ENCODE measurements around the gene KIF3A. TPM values are rescaled to one million over a fixed set of nuclear protein-coding genes. Genes with fewer than 3 reads are reported as not detected.

The KIF3A gene
- total RNA-seq, 2 experiments from 2014 or later: 16.8 to 19.3 TPM

DNA sequence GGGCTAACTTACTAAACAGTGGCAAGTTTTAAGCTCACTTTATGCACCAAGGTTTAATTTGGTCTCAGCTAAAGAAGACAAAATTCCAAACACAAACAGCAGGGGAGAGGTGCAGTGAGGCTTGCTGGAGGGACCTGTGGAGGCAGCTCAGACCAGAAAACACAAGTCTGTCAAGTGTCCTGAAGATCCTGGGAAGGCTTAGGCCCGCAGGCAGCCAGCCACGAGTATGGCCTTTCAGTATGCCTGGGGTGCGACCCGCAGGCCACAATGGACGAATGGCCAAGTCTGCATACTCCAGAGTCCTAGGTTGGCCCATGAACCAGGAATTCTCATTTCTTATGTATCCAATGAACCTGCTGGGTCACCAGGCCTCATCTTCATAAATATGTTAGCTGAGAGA is 19.2 kb upstream of the KIF3A start:
- H3K27ac Mint-ChIP-seq: no peak overlapping the region
- H3K36me3 Mint-ChIP-seq: peaks cover 22% of the 10 kb centered on the region
- no peak for ATAC-seq (ENCODE audit: low read depth)
- peaks cover 21% of the 10 kb centered on the region for H3K4me1 Mint-ChIP-seq
- DNase-seq: no peak
- no peak overlapping the region for H3K4me3 Mint-ChIP-seq
- POLR2A ChIA-PET: interaction anchor here (1.1 to 1.4 kb wide), 2 partner anchors 20 to 229 kb away, joined by 3 to 4 read pairs; partner anchors contain the start of gene SEPTIN8
- H3K9me3 Mint-ChIP-seq: no peaks in the 10 kb centered on the region
- no peaks in the 10 kb centered on the region for H3K27me3 Mint-ChIP-seq

DNA sequence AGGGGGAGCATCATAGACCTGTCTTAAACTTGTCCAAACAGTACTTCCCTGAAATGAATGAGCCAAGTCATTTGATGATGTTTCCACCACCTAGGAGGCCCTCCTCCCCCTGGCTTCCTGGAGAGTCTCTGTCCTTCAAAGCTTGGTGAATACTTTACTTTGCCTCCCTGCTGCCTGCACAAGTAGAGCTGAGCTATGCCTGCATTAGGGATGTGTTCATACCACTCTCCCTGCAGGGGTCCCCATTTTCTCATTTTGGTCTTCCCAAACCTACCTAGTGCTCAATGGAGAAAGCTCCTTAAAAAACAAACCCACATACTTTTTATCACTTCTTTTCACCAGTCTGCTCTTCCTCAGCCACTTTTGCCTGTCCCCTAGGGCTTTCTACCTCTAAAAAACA is 17.6 kb upstream of the KIF3A start:
- ATAC-seq (ENCODE audit: low read depth): peak; percentile 35

DNA sequence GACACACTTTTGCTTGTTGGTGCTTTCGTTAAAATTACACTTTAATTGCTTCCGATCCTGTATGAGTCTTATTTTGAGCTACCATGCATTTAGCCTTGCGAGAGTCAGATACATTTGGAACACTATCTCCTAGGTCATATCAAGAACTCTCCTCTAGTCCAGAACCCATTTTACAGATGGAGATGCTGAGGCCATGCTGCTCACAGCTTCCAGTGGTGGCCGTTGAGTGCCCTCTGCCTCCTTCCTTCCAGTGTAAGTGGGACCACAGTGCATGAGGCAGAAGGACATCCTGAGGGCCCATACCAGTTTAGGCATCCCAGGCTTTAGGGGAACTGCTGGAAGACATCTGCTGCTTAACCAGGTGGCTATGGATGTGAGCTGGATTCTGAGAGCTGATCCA is 16.8 kb upstream of the KIF3A start:
- peaks cover 41% of the 10 kb centered on the region for H3K4me1 Mint-ChIP-seq
- POLR2A ChIA-PET: interaction anchor here (0.6 to 1.3 kb wide), 3 partner anchors 66 to 1302 kb away, joined by 3 to 9 read pairs (median 7); no protein-coding TSS in a partner anchor

More for the DNA sequence above, 17.6 kb upstream of the KIF3A start:
- Mint-ChIP-seq H3K4me1 (peaks cover 35% of the 10 kb centered on the region), H3K36me3 (peaks cover 27% of the 10 kb centered on the region), H3K27me3 (no peaks in the 10 kb centered on the region), H3K4me3 (no peak overlapping the region), H3K9me3 (no peaks in the 10 kb centered on the region), H3K27ac (no peak overlapping the region)
- no peak for DNase-seq
- POLR2A ChIA-PET: no interaction called here

GRCh38 chr5:132753135-132753987 is 16.0 kb upstream of the KIF3A start:
- ATAC-seq (ENCODE audit: low read depth) (peak; percentile 62), DNase-seq (no peak)
- no peak overlapping the region for H3K27ac Mint-ChIP-seq
- H3K4me1 Mint-ChIP-seq: peaks cover 45% of the 10 kb centered on the region
- POLR2A ChIA-PET: interaction anchor here (0.9 to 1.3 kb wide), 2 partner anchors 67 to 72 kb away, joined by 3 to 9 read pairs; no protein-coding TSS in a partner anchor
- H3K27me3 Mint-ChIP-seq: no peaks in the 10 kb centered on the region
- H3K9me3 Mint-ChIP-seq: no peaks in the 10 kb centered on the region
- H3K4me3 Mint-ChIP-seq: no peak overlapping the region
- peaks cover 27% of the 10 kb centered on the region for H3K36me3 Mint-ChIP-seq

More for the DNA sequence above, 16.8 kb upstream of the KIF3A start:
- ATAC-seq (ENCODE audit: low read depth) (no peak), DNase-seq (no peak)
- Mint-ChIP-seq H3K27me3 (no peaks in the 10 kb centered on the region), H3K9me3 (no peaks in the 10 kb centered on the region), H3K36me3 (peaks cover 27% of the 10 kb centered on the region), H3K4me3 (no peak overlapping the region), H3K27ac (no peak overlapping the region)

DNA sequence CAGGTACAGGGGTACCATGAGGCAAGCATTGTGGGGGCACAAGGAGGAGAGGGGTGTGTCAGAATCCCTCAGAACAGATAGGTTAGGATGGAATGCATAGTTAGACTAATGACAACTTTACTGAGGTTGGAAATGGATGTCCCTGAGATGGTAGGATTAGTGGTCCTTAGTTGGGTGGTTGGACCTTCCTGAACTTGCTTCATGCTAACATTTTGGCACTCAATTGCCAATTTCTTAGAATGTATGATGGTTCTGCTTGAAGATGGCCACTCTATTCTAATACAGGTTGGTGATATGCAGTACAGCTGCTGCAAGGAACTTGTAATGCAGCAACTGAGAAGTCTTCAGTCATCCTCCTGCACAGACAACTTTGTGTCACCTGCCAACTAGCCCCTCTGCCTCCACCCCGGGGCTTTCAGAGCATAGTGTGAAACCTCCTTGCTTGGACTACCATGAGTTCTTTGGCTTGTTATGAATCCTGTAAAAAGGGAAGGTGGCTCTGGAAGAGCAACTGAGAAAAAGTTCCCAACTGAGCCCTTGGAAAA is 15.3 kb upstream of the KIF3A start:
- Mint-ChIP-seq H3K9me3 (no peaks in the 10 kb centered on the region), H3K4me3 (no peak overlapping the region), H3K4me1 (peaks cover 46% of the 10 kb centered on the region), H3K27me3 (no peaks in the 10 kb centered on the region), H3K36me3 (peaks cover 27% of the 10 kb centered on the region), H3K27ac (no peak overlapping the region)
- POLR2A ChIA-PET: interaction anchor here (1.0 to 1.3 kb wide), 2 partner anchors 16 to 67 kb away, joined by 3 to 9 read pairs; no protein-coding TSS in a partner anchor
- ATAC-seq (ENCODE audit: low read depth) (no peak), DNase-seq (no peak)

DNA sequence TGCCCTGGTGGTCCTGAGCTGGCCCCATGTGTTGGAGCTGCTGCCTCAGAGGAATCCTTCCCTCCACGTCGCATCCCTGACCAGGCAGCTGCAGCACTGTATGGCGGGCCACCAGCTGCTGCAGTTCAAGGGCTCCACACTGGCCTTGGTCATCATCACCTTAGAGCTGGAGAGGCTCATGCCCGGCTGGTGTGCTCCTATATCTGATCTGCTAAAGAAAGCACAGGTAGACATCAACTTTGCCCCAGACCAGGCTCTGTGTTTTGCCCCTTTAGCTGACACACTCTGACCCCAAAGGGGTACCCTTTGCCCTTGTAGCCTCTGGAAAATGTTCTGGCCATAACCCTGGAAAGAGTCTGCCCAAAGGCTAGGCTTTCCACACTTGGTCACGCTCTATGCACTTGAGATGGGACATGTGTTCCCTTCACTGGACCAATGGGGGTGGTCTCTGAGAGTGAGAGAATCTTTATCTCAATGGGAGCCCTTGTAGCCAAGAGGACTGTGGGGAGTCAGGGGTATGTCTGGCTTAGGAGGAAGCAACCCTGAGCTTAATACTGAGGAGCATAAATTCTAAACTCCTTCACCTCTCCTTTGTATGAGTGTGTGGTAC is 14.7 kb upstream of the KIF3A start:
- DNase-seq (no peak), ATAC-seq (ENCODE audit: low read depth) (no peak)
- POLR2A ChIA-PET: interaction anchor here (1.0 kb wide), 1 partner anchor 16 kb away, joined by 3 read pairs; no protein-coding TSS in a partner anchor
- H3K36me3 Mint-ChIP-seq: peaks cover 27% of the 10 kb centered on the region
- no peak overlapping the region for H3K4me3 Mint-ChIP-seq
- H3K27ac Mint-ChIP-seq: no peak overlapping the region
- peaks cover 46% of the 10 kb centered on the region for H3K4me1 Mint-ChIP-seq
- no peaks in the 10 kb centered on the region for H3K27me3 Mint-ChIP-seq
- no peaks in the 10 kb centered on the region for H3K9me3 Mint-ChIP-seq

DNA sequence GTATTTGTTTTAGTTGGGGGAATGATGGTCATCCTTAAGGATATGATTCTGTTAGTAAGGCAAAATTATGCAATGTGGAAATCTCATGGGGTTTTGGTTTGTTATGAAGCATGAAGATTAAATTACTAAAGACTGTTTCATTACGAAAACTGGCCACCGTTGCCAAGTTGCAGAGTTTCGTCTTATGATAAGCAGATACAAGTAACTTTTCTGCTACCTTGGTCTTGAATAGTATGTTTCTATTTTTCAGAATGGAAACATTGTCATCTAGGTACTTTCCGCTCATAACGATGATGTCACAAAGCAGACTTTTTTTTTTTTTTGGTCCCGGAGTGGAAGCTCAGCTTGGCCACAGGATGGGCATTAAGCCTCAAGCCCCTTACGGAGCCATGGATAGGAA is 14.1 kb upstream of the KIF3A start:
- POLR2A ChIA-PET: interaction anchor here (1.0 kb wide), 1 partner anchor 15 kb away, joined by 3 read pairs; no protein-coding TSS in a partner anchor
- DNase-seq (no peak), ATAC-seq (ENCODE audit: low read depth) (no peak)
- Mint-ChIP-seq H3K27me3 (no peaks in the 10 kb centered on the region), H3K9me3 (no peaks in the 10 kb centered on the region), H3K4me1 (peaks cover 46% of the 10 kb centered on the region), H3K27ac (no peak overlapping the region), H3K36me3 (peaks cover 27% of the 10 kb centered on the region), H3K4me3 (no peak overlapping the region)

- ATAC-seq (ENCODE audit: low read depth) (no peak), DNase-seq (no peak)
- Mint-ChIP-seq H3K4me1 (peaks cover 51% of the 10 kb centered on the region), H3K36me3 (peaks cover 27% of the 10 kb centered on the region), H3K27ac (no peak overlapping the region), H3K27me3 (peaks cover 4% of the 10 kb centered on the region), H3K9me3 (no peaks in the 10 kb centered on the region), H3K4me3 (no peak overlapping the region)
- POLR2A ChIA-PET: interaction anchor here (0.6 to 0.9 kb wide), 2 partner anchors 50 to 63 kb away, joined by 3 to 4 read pairs; partner anchors contain the start of gene SOWAHA
Observed at GRCh38 chr5:132750471-132751230, 13.3 kb upstream of the KIF3A start.

- Mint-ChIP-seq H3K36me3 (peaks cover 27% of the 10 kb centered on the region), H3K9me3 (no peaks in the 10 kb centered on the region), H3K4me3 (no peak overlapping the region), H3K27ac (no peak overlapping the region), H3K4me1 (peaks cover 44% of the 10 kb centered on the region), H3K27me3 (peaks cover 11% of the 10 kb centered on the region)
- DNase-seq (no peak), ATAC-seq (ENCODE audit: low read depth) (no peak)
- POLR2A ChIA-PET: no interaction called here
Observed at GRCh38 chr5:132749506-132749905, 12.2 kb upstream of the KIF3A start.

GRCh38 chr5:132748522-132749000 is 11.2 kb upstream of the KIF3A start:
- ATAC-seq (ENCODE audit: low read depth) (no peak), DNase-seq (no peak)
- H3K9me3 Mint-ChIP-seq: no peaks in the 10 kb centered on the region
- peaks cover 23% of the 10 kb centered on the region for H3K36me3 Mint-ChIP-seq
- H3K4me1 Mint-ChIP-seq: peaks cover 41% of the 10 kb centered on the region
- POLR2A ChIA-PET: interaction anchor here (2.8 kb wide), 1 partner anchor 11 kb away, joined by 22 read pairs; the partner anchor contains the start of gene KIF3A
- peak overlapping the region; percentile 16 for H3K27ac Mint-ChIP-seq
- H3K4me3 Mint-ChIP-seq: peak overlapping the region; percentile 64
- H3K27me3 Mint-ChIP-seq: peaks cover 11% of the 10 kb centered on the region

DNA sequence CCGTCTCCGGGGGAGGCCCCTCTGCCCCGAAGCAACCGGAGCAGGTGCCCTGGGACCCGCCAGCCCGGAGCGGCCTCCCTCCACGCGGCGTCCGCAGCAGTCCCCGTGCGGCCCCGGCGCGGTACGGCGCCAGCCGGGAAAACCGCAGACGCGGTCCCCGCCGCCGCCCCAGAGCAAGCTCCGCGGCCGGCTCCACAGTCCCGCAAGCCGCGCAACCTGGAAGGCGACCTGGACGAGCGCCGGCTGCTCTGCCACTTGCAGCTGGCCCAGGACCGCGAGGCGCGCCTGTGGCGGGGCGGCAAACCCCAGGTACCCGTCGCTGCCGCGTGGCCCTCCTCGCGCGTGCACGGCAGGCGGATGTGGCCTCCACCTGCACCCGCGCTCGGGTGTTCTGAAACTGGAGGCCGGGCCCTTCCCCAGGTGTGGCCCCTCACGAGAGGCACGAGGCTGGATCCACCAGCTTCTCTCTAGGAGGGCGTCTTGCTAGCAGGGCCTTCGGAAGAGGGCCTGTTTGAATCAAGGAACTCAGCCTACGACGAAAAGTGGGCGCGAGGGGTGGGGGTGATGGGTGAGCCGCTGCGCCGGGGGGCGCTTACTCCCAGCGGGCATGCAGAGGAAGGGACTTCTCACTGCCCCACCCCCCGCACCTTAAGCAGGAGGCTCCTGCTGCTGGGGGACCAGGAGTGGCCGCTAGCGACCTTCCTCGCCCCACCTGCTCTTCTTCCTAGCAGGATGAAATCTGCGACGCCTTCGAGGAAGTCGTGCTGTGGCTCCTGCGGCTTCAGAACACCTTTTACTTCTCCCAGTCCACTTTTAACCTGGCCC is 10.5 kb upstream of the KIF3A start:
- Mint-ChIP-seq H3K9me3 (no peaks in the 10 kb centered on the region), H3K27me3 (peaks cover 16% of the 10 kb centered on the region), H3K4me3 (peak overlapping the region; percentile 64), H3K36me3 (peaks cover 19% of the 10 kb centered on the region), H3K4me1 (peaks cover 36% of the 10 kb centered on the region), H3K27ac (no peak overlapping the region)
- POLR2A ChIA-PET: interaction anchor here (0.5 to 2.8 kb wide), 10 partner anchors 10 to 251 kb away, joined by 3 to 22 read pairs (median 4); partner anchors contain the start of gene KIF3A
- ATAC-seq (ENCODE audit: low read depth) (peak; percentile 48), DNase-seq (peak; percentile 75)
